ENCODE results near the gene ZKSCAN7. TPM values are rescaled to one million over a fixed set of nuclear protein-coding genes. Genes with fewer than 3 reads are reported as not detected.
"Not testable (repeated sequence)": the region's sequence is repeated elsewhere in the genome, so short reads cannot be mapped to it uniquely, and the experiment has no call there.

ZKSCAN7 gene
- total and polyA plus RNA-seq, 2 of the 8 experiments (the other 6 are each of a cell fraction or from before 2014, with no cell fraction given) = 5.5 to 8.5 TPM

DNA sequence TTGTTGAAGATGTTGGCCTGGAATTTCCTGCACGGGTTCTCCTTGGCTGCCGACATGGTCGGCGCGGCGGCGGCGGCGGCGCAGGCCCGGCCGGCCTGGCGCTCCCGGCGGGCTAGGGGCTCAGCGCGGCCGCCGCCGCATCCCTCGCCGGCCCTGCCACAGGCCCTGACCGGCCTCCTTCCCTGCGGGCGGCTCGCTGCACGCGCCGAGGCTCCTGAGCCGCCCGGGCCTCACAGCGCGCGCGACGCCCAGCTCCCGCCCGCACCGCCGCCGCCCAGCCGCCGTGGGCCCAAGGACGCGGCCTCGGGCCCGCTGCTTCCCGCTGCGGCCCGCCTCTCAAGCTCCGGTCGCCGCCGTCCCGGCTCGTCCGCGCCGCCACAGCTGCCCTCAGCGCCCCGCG is 26.0 kb downstream of the ZKSCAN7 start:
- H2AK5ac ChIP-seq (ENCODE audit: low read depth, low read length); H2AFZ ChIP-seq (ENCODE audit: low read length); H3K23me2 ChIP-seq (ENCODE audit: low read depth, low read length); H4K8ac ChIP-seq (ENCODE audit: extremely low read depth, insufficient read depth, low read length); H3K23ac ChIP-seq (ENCODE audit: insufficient read length); H3K27me3 ChIP-seq (replicated peaks in 1 of 4; ENCODE audit: control insufficient read depth in 3 of 4, extremely low read depth in 1 of 4, insufficient read depth in 3 of 4, low read length in 3 of 4); H3K4ac ChIP-seq (replicated peaks; ENCODE audit: insufficient read length, low read depth, low read length); H4K91ac ChIP-seq (replicated peaks; ENCODE audit: insufficient read length, low read length); H3K9me3 ChIP-seq (ENCODE audit: insufficient read depth in 2 of 2, low read depth in 1 of 2, low read length in 1 of 2); H3K18ac ChIP-seq (ENCODE audit: extremely low read depth, low read length); H3K27ac ChIP-seq (ENCODE audit: low read depth, low read length); H3K14ac ChIP-seq (ENCODE audit: insufficient read length); H3K4me2 ChIP-seq (ENCODE audit: insufficient read depth in 1 of 2, low read depth in 2 of 2, low read length in 2 of 2); H3K9ac ChIP-seq (replicated peaks in 1 of 4; ENCODE audit: extremely low read depth in 1 of 4, low read depth in 3 of 4, low read length in 3 of 4); DNase-seq (ENCODE audit: low read depth in 1 of 2, low spot score in 2 of 2); H2BK12ac ChIP-seq (ENCODE audit: low read depth, low read length); H3K4me1 ChIP-seq (replicated peaks in 1 of 4; ENCODE audit: control insufficient read depth in 3 of 4, insufficient read depth in 4 of 4, low read length in 3 of 4); H2BK120ac ChIP-seq (replicated peaks; ENCODE audit: low read depth, low read length); H3K56ac ChIP-seq (replicated peaks; ENCODE audit: insufficient read length, low read depth, low read length); H2BK15ac ChIP-seq (ENCODE audit: low read length); H3K4me3 ChIP-seq (ENCODE audit: extremely low read depth in 1 of 4, insufficient read depth in 2 of 4, low read depth in 3 of 4, low read length in 4 of 4); H2BK20ac ChIP-seq (ENCODE audit: low read length); FAIRE-seq; H3K79me1 ChIP-seq (ENCODE audit: low read depth, low read length); H3K79me2 ChIP-seq (ENCODE audit: control insufficient read depth in 1 of 2, insufficient read depth in 2 of 2, low read length in 2 of 2); H4K5ac ChIP-seq (ENCODE audit: insufficient read length, low read depth, low read length); H2BK5ac ChIP-seq (ENCODE audit: low read depth, low read length); CTCF ChIA-PET (ENCODE audit: partially characterized antibody); H4K20me1 ChIP-seq (replicated peaks in 1 of 2; ENCODE audit: control insufficient read depth in 1 of 2, insufficient read depth in 2 of 2, low read length in 2 of 2): not testable (repeated sequence)
- POLR2A ChIA-PET (ENCODE audit: partially characterized antibody) = interaction anchor here (1.3 kb wide), 1 partner anchor 16 kb away, joined by 3 read pairs; no protein-coding TSS in a partner anchor
- 86% methylated on average over 62 of the region's 62 CpGs; no CpG with 5 or more reads in 1 of the 2 experiments for WGBS, 2 experiments (ENCODE audit: extremely low coverage in 1 of 2, insufficient coverage in 1 of 2, insufficient read length in 1 of 2, insufficient replicate concordance in 2 of 2, low coverage in 1 of 2, low lambda C conversion rate in 2 of 2, missing lambda C conversion rate in 1 of 2)
- H3K36me3 ChIP-seq (ENCODE audit: control insufficient read depth in 2 of 4, insufficient read depth in 4 of 4, low read length in 3 of 4) = peaks cover 0 to 11% (median 0%) of the 10 kb centered on the region in 4 experiments; a peak in 3 of 8 replicates
